Keratinocyte (primary cell): ENCODE measurements around the gene PTPRN2. TPM values are rescaled to one million over a fixed set of nuclear protein-coding genes. Genes with fewer than 3 reads are reported as not detected.

ENCODE experiments used
- DNase-seq: peaks from one replicate; pipeline ENCODE4 v3.0.0-alpha.2; 2011; ENCODE audit warnings: low read depth, missing footprints, low spot score
- FAIRE-seq: peaks from 2 replicates; lab custom pipeline; 2011; peaks lifted over from hg19 to GRCh38; lab: Jason Lieb, UNC
- H2AFZ ChIP-seq: 2 replicates; pipeline ENCODE4 v1.6.0; 2012; ENCODE audit warnings: low read length, control low read depth, inconsistent platforms; ENCODE audit not compliant: control insufficient read depth
- H3K27ac ChIP-seq: 2 replicates; pipeline ENCODE4 v1.5.1; 2011; ENCODE audit warnings: low read length; ENCODE audit not compliant: control insufficient read depth, insufficient read depth
- H3K27me3 ChIP-seq: 3 replicates; pipeline ENCODE4 v1.6.0; 2011; ENCODE audit warnings: low read length; ENCODE audit not compliant: control insufficient read depth, insufficient read depth; ENCODE audit errors: extremely low read depth
- H3K36me3 ChIP-seq, 2 experiments: 2 replicates in 1 of 2; 3 replicates in 1 of 2; pipeline ENCODE4 v1.5.1; 2011; ENCODE audit warnings: low read length in 2 of 2, mild to moderate bottlenecking in 1 of 2; ENCODE audit not compliant: control insufficient read depth in 2 of 2, insufficient read depth in 2 of 2; ENCODE audit errors: extremely low read depth in 1 of 2
- H3K4me1 ChIP-seq: 3 replicates; pipeline ENCODE4 v1.5.1; 2011; ENCODE audit warnings: low read length; ENCODE audit not compliant: control insufficient read depth, insufficient read depth; ENCODE audit errors: extremely low read depth
- H3K4me2 ChIP-seq: 3 replicates; pipeline ENCODE4 v1.6.0; 2011; ENCODE audit warnings: low read depth, low read length; ENCODE audit not compliant: control insufficient read depth, insufficient read depth; ENCODE audit errors: extremely low read depth
- H3K4me3 ChIP-seq, 3 experiments: fragments of 200-600 bp in 1 of 3; sonication (generic) in 1 of 3; 2 replicates in 2 of 3; 3 replicates in 1 of 3; pipeline ENCODE4 v1.5.1; 2011 to 2016; ENCODE audit warnings: low read length in 3 of 3, mild to moderate bottlenecking in 3 of 3, control low read depth in 2 of 3, inconsistent platforms in 1 of 3, low read depth in 1 of 3, mixed read lengths in 1 of 3, mixed run types in 1 of 3, moderate library complexity in 1 of 3; ENCODE audit not compliant: control insufficient read depth in 2 of 3, insufficient read depth in 2 of 3; ENCODE audit errors: extremely low read depth in 1 of 3
- H3K79me2 ChIP-seq: 2 replicates; pipeline ENCODE4 v1.6.0; 2012; ENCODE audit warnings: low read length; ENCODE audit not compliant: control insufficient read depth, insufficient read depth
- H3K9ac ChIP-seq: 3 replicates; pipeline ENCODE4 v1.6.0; 2011; ENCODE audit warnings: low read length; ENCODE audit not compliant: control insufficient read depth, insufficient read depth; ENCODE audit errors: extremely low read depth
- H3K9me1 ChIP-seq: 3 replicates; pipeline ENCODE4 v1.6.0; 2011; ENCODE audit warnings: low read length; ENCODE audit not compliant: control insufficient read depth, insufficient read depth; ENCODE audit errors: extremely low read depth
- H3K9me3 ChIP-seq: 2 replicates; pipeline ENCODE4 v1.5.1; 2012; ENCODE audit warnings: low read depth, low read length; ENCODE audit not compliant: control insufficient read depth
- H4K20me1 ChIP-seq: 3 replicates; pipeline ENCODE4 v1.6.0; 2011; ENCODE audit warnings: low read length; ENCODE audit not compliant: control insufficient read depth, insufficient read depth; ENCODE audit errors: extremely low read depth
- CTCF ChIP-seq, 3 experiments: IDR thresholded peaks in 1 of 3; conservative IDR thresholded peaks in 1 of 3; optimal IDR thresholded peaks in 1 of 3; 2 replicates in 2 of 3; 3 replicates in 1 of 3; pipeline versions ENCODE3 to v1.5.1; 2011; ENCODE audit warnings: low read length in 3 of 3, mild to moderate bottlenecking in 3 of 3, moderate library complexity in 2 of 3, control low read depth in 1 of 3, inconsistent platforms in 1 of 3; ENCODE audit not compliant: insufficient read depth in 2 of 3; ENCODE audit errors: extremely low read depth in 1 of 3
- EZH2 ChIP-seq: IDR thresholded peaks from one replicate; pipeline ENCODE4 v1.6.1; 2012; ENCODE audit warnings: inconsistent platforms, mild to moderate bottlenecking, low read length, moderate library complexity
- dilution Hi-C: fragments of 300-500 bp; cut with MboI; formaldehyde crosslinking; loops from one replicate; pipeline ENCODE4 v1.7.0; 2020; ENCODE audit warnings: low sequenced_read_pairs; ENCODE audit not compliant: extremely low pct_ligation_motif_present
- polyA plus RNA-seq, 5 experiments: library from polyadenylated mRNA; depleted of rRNA in 3 of 5; stranded (reverse) in 3 of 5; stranded (forward) in 1 of 5; unstranded in 1 of 5; fragments of >200 nt; gene quantifications; 1 replicate in 1 of 5; 2 replicates in 3 of 5; 3 replicates in 1 of 5; pipeline versions ENCODE4 v1.2.1 to v1.2.3, GENCODE V29; 2011 to 2012; ENCODE audit warnings: missing spikeins in 2 of 5, low read depth in 1 of 5, low replicate concordance in 1 of 5

The PTPRN2 gene
- polyA plus RNA-seq, 1 donor (not counting 4 experiments of a cell fraction or from before 2014, with no cell fraction given): not detected

- Histone ChIP-seq H2AFZ (no peak overlapping the region), H4K20me1 (no peaks in the 10 kb centered on the region), H3K27ac (no peak overlapping the region), H3K9me1 (no peaks in the 10 kb centered on the region), H3K4me1 (no peaks in the 10 kb centered on the region), H3K9me3 (peaks cover 5% of the 10 kb centered on the region), H3K9ac (no peak overlapping the region), H3K36me3 (no peaks in the 10 kb centered on the region), H3K79me2 (no peaks in the 10 kb centered on the region), H3K4me3 (no peak overlapping the region), H3K27me3 (no peaks in the 10 kb centered on the region), H3K4me2 (no peak overlapping the region)
- DNase-seq: no peak
- no peak for FAIRE-seq
- dilution Hi-C loops: no loop called here
- no peak for TF ChIP-seq CTCF (optimal IDR thresholded peaks at IDR 0.05 in 1 of 3, IDR thresholded peaks at IDR 0.05 in 1 of 3, conservative IDR thresholded peaks at IDR 0.05 in 1 of 3; ENCODE audit: extremely low read depth in 1 of 3, insufficient read depth in 2 of 3, low read length in 3 of 3)
- no peak for TF ChIP-seq EZH2
These were observed 485.7 kb downstream of the PTPRN2 start for GRCh38 chr7:158101821-158102450.

- no peak for DNase-seq
- no peak overlapping the region for H2AFZ ChIP-seq
- dilution Hi-C loops: no loop called here
These were observed 489.2 kb downstream of the PTPRN2 start for GRCh38 chr7:158098125-158099030.

More at GRCh38 chr7:158098125-158099030, 489.2 kb downstream of the PTPRN2 start:
- Histone ChIP-seq H3K9me3 (peaks cover 2% of the 10 kb centered on the region), H3K36me3 (no peaks in the 10 kb centered on the region), H4K20me1 (no peaks in the 10 kb centered on the region), H3K27ac (no peak overlapping the region), H3K27me3 (no peaks in the 10 kb centered on the region), H3K4me2 (no peak overlapping the region), H3K79me2 (no peaks in the 10 kb centered on the region), H3K9ac (no peak overlapping the region), H3K4me3 (no peak overlapping the region), H3K9me1 (no peaks in the 10 kb centered on the region), H3K4me1 (no peaks in the 10 kb centered on the region)
- TF ChIP-seq CTCF (optimal IDR thresholded peaks at IDR 0.05 in 1 of 3, IDR thresholded peaks at IDR 0.05 in 1 of 3, conservative IDR thresholded peaks at IDR 0.05 in 1 of 3; ENCODE audit: extremely low read depth in 1 of 3, insufficient read depth in 2 of 3, low read length in 3 of 3): no peak
- no peak for TF ChIP-seq EZH2
- no peak for FAIRE-seq
